ENCODE results near the gene KMT2A.

The KMT2A gene

GRCh38 chr11:118524356-118524755 lies 88.1 kb downstream of the KMT2A start:
- H3K4me3 ChIP-seq (ENCODE audit: low read depth, low read length), result no peak overlapping the region
- TF ChIP-seq CTCF (IDR thresholded peaks at IDR 0.05; ENCODE audit: low read depth, low read length), result no peak

GRCh38 chr11:118524757-118525470 lies 88.6 kb downstream of the KMT2A start:
- H3K4me3 ChIP-seq (ENCODE audit: low read depth, low read length), result no peak overlapping the region

GRCh38 chr11:118526688-118527087 lies 90.4 kb downstream of the KMT2A start:
- H3K4me3 ChIP-seq (ENCODE audit: low read depth, low read length), result no peak overlapping the region
- TF ChIP-seq CTCF (IDR thresholded peaks at IDR 0.05; ENCODE audit: low read depth, low read length), result no peak

More at GRCh38 chr11:118524757-118525470, 88.6 kb downstream of the KMT2A start:
- TF ChIP-seq CTCF (IDR thresholded peaks at IDR 0.05; ENCODE audit: low read depth, low read length), result no peak

- no peak within 1 kb of the TSS for H3K4me3 ChIP-seq (ENCODE audit: low read depth, low read length)
- TF ChIP-seq CTCF (IDR thresholded peaks at IDR 0.05; ENCODE audit: low read depth, low read length), result no peak
Measured at GRCh38 chr11:118527109-118527508, 90.8 kb downstream of the KMT2A start, which contains the start of gene TTC36. Gene TTC36 (plus strand): TSS chr11:118527474. CDS start chr11:118527495, 21 bp downstream.

GRCh38 chr11:118528511-118528910 lies 92.2 kb downstream of the KMT2A start:
- no peak for TF ChIP-seq CTCF (IDR thresholded peaks at IDR 0.05; ENCODE audit: low read depth, low read length)
- H3K4me3 ChIP-seq (ENCODE audit: low read depth, low read length), result no peak overlapping the region

GRCh38 chr11:118529584-118530175 lies 93.4 kb downstream of the KMT2A start:
- H3K4me3 ChIP-seq (ENCODE audit: low read depth, low read length), result peak overlapping the region; percentile 72

More at GRCh38 chr11:118529584-118530175, 93.4 kb downstream of the KMT2A start:
- no peak for TF ChIP-seq CTCF (IDR thresholded peaks at IDR 0.05; ENCODE audit: low read depth, low read length)
